Measurements from ENCODE around the gene TTC9C. TPM values are rescaled to one million over a fixed set of nuclear protein-coding genes. Genes with fewer than 3 reads are reported as not detected.
"Not testable (repeated sequence)": the region's sequence is repeated elsewhere in the genome, so short reads cannot be mapped to it uniquely, and the experiment has no call there.

The TTC9C gene
- total and polyA plus RNA-seq, 5 donors: 11.7 to 18.4 (median 15.2) TPM

DNA sequence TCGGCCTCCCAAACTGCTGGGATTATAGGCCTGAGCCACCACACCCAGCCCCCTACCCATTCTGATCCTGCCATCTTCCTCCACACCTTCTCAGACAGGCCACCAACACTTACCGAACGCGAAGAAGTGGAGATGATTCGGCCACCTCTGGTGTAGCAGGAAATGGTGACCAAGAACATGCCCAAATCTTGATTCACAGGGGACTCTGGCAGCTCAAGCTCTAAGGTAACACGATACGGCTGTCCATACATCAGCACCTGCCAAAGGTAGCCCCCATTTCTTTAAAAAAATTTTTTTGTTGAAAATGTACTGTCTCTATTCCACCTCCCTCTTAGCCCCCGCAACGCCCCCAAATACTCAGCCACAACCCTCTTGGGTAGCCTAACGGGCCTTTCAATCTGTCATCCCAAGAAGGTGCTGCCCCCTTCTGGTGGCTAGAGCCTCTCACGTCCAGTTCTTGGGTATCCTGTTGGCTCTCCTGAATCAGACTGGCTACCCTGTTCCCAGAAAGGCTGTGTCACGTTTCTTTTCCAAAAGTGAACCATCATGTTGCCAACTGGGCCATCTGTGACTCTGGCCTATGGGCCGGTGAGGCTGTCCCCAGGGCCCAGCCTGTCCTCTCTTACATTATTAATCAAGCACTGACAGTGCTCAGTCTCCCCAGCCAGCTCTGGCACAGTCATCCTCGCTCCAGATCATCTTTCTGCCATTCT lies 33.7 kb upstream of the TTC9C start:
- WGBS: 43% methylated on average over 14 of the region's 14 CpGs
- Histone ChIP-seq H3K27ac (ENCODE audit: low read length) (no peak overlapping the region), H3K9me3 (ENCODE audit: control insufficient read depth, low read length) (no peaks in the 10 kb centered on the region), H3K4me3 (ENCODE audit: low read length) (no peak overlapping the region), H3K27me3 (ENCODE audit: control insufficient read depth, insufficient read depth) (no peaks in the 10 kb centered on the region), H3K4me1 (ENCODE audit: control insufficient read depth, insufficient read depth, low read length) (peaks cover 2% of the 10 kb centered on the region)
- ATAC-seq (peak; percentile 80 to 88), DNase-seq (peak; percentile 83 to 92 (median 88))
- intact Hi-C loops (cut with DNase I): loop anchor here in 2 of 4 donors (5.0 to 10.0 kb wide), 2 partner anchors 82 to 300 kb away; partner anchors contain the start of genes EML3 (in 1 of the 2) and ROM1 (in 1 of the 2)

DNA sequence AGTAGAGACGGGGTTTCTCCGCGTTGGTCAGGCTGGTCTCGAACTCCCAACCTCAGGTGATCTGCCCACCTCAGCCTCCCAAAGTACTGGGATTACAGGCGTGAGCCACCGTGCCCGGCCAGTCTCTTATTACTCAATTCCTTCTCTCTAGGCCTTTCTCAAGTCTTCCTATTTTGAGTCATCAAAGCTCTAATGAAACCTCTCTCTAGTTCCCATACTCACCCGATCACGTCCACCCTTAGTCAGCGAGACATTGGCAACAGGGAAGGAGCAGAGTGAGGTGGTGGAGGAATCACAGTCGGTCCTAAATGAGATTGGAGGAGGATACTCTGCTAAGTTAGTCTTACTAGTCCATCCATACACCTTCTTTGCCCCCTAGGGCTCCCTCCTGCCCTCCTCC lies 26.0 kb upstream of the TTC9C start:
- Histone ChIP-seq H3K27ac (ENCODE audit: low read length) (no peak overlapping the region), H3K4me1 (ENCODE audit: control insufficient read depth, insufficient read depth, low read length) (peaks cover 6% of the 10 kb centered on the region), H3K4me3 (ENCODE audit: low read length) (no peak overlapping the region), H3K27me3 (ENCODE audit: control insufficient read depth, insufficient read depth) (no peaks in the 10 kb centered on the region), H3K9me3 (ENCODE audit: control insufficient read depth, low read length) (no peaks in the 10 kb centered on the region)
- WGBS: 91% methylated on average over 11 of the region's 11 CpGs
- ATAC-seq (no peak), DNase-seq (no peak)
- intact Hi-C loops (cut with DNase I): no loop called here

DNA sequence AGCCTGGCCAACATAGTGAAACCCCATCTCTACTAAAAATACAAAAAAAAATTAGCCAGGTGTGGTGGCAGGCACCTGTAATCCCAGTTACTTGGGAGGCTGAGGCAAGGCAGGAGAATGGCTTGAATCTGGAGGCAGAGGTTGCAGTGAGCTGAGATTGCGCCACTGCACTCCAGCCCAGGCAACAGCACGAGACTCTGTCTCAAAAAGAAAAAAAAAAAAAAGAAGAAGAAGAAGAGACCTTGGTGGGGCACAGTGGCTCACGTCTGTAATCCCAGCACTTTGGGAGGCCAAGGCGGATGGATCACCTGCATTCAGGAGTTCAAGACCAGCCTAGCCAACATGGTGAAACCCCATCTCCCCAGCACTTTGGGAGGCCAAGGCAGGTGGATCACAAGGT lies 24.4 kb upstream of the TTC9C start:
- H3K4me3 ChIP-seq (ENCODE audit: low read length); DNase-seq; H3K27me3 ChIP-seq (ENCODE audit: control insufficient read depth, insufficient read depth); H3K9me3 ChIP-seq (ENCODE audit: control insufficient read depth, low read length); intact Hi-C loops (cut with DNase I); ATAC-seq; H3K27ac ChIP-seq (ENCODE audit: low read length): not testable (repeated sequence)
- 82% methylated on average over 4 of the region's 4 CpGs for WGBS
- peaks cover 11% of the 10 kb centered on the region for H3K4me1 ChIP-seq (ENCODE audit: control insufficient read depth, insufficient read depth, low read length)

DNA sequence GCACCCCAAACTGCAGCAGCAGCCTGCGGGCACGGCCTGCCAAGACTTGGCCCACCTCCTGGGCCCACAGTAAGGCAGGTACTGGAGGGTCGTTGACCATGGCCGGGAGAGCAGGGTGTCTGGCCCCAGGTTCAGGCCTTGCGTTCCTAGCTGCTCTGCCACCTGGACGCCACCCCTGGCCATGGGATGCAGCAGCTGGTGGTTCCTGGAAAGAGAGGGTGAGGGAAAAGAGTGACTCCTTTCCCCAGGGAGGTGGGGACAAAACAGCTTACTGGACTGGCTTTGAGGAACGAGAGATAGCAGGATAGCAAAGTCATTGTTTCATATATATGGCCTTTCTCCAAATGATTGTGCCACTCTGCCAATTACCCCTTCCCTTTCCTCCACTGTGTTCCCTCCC lies 22.9 kb upstream of the TTC9C start:
- no peaks in the 10 kb centered on the region for H3K27me3 ChIP-seq (ENCODE audit: control insufficient read depth, insufficient read depth)
- H3K9me3 ChIP-seq (ENCODE audit: control insufficient read depth, low read length): no peaks in the 10 kb centered on the region
- peak overlapping the region; percentile 42 for H3K27ac ChIP-seq (ENCODE audit: low read length)
- H3K4me3 ChIP-seq (ENCODE audit: low read length): peak overlapping the region; percentile 89
- ATAC-seq: no peak
- peak in 2 of 3 donors; percentile 51 to 59 for DNase-seq
- WGBS: 50% methylated on average over 7 of the region's 7 CpGs
- peaks cover 15% of the 10 kb centered on the region for H3K4me1 ChIP-seq (ENCODE audit: control insufficient read depth, insufficient read depth, low read length)
- intact Hi-C loops (cut with DNase I): no loop called here

DNA sequence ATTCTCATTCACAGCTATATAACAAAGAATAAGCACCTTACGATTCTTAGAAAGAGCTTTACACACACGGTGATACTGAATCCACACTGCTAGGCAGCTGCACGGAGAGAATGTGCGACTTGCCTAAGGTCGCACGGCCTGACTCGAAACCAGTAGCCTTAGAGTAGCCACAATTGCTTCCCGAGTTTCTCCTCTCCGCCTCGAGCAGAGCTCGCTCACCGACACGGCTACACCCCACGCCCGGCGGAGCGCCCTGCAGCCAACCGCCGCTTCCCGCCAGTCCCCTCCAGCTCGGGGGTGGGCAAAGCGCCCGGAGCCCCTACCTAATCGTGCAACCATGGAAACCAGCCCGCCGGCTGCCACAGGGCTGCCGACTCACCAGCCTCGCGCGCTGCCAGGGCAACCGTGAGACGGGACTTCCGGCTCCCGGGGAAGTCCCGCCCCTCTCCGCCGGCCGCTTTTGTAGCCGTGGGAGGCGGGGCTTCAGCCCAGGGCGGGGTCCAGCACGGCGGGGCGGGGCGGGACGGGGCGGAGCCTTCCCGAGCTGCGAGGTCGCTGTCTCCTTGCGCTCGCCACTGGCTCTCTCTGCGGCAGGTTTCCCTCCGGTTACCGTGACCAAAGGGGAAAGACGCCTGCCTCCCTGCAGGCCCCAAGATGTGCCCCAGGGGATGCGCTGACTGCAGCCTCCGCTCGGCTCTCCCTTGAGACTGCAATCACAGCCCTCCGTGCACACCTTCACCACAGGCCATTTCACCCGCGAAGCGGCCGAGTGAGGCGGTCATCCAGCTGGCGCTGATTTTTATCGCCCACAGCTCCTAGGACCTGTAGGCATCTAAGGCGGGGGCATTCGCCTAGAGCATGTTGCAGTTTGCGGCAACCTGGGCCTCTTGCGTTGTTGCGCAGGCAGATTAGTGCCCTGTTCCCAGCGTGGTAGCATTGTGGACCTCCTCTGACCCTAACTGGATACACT lies 22.1 kb upstream of the TTC9C start:
- ATAC-seq (peak; percentile 89), DNase-seq (peak; percentile 97 to 98 (median 98))
- 4% methylated on average over 73 of the region's 73 CpGs for WGBS
- no peaks in the 10 kb centered on the region for H3K9me3 ChIP-seq (ENCODE audit: control insufficient read depth, low read length)
- H3K4me1 ChIP-seq (ENCODE audit: control insufficient read depth, insufficient read depth, low read length): peaks cover 15% of the 10 kb centered on the region
- intact Hi-C loops (cut with DNase I): no loop called here
- peak overlapping the region; percentile 99 for H3K27ac ChIP-seq (ENCODE audit: low read length)
- H3K27me3 ChIP-seq (ENCODE audit: control insufficient read depth, insufficient read depth): no peaks in the 10 kb centered on the region
- H3K4me3 ChIP-seq (ENCODE audit: low read length): peak overlapping the region; percentile 89

DNA sequence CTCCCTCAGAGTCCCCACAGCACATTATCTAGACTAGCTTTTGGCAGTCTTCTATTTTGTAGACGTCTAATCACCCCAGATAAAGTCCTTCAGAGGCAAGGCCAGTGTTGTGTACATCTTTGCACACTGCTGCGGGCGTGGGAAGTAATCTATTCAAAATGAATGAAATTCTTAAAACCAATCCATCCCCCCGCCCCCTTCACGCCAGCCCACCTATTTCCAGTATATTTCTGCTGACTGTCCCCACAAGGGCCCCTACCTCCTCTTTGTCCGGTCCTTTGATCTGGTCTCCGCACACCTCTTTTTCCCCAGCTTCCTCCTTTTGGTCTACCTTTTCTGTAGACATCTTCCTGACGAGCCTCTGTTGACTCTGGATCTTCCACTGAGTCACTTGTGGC lies 21.4 kb upstream of the TTC9C start:
- DNase-seq: peak in 1 of 3 donors; percentile 47
- intact Hi-C loops (cut with DNase I): no loop called here
- H3K9me3 ChIP-seq (ENCODE audit: control insufficient read depth, low read length): no peaks in the 10 kb centered on the region
- ATAC-seq: no peak
- no peaks in the 10 kb centered on the region for H3K27me3 ChIP-seq (ENCODE audit: control insufficient read depth, insufficient read depth)
- 73% methylated on average over 8 of the region's 8 CpGs for WGBS
- peak overlapping the region; percentile 99 for H3K27ac ChIP-seq (ENCODE audit: low read length)
- peaks cover 15% of the 10 kb centered on the region for H3K4me1 ChIP-seq (ENCODE audit: control insufficient read depth, insufficient read depth, low read length)
- H3K4me3 ChIP-seq (ENCODE audit: low read length): peak overlapping the region; percentile 89

DNA sequence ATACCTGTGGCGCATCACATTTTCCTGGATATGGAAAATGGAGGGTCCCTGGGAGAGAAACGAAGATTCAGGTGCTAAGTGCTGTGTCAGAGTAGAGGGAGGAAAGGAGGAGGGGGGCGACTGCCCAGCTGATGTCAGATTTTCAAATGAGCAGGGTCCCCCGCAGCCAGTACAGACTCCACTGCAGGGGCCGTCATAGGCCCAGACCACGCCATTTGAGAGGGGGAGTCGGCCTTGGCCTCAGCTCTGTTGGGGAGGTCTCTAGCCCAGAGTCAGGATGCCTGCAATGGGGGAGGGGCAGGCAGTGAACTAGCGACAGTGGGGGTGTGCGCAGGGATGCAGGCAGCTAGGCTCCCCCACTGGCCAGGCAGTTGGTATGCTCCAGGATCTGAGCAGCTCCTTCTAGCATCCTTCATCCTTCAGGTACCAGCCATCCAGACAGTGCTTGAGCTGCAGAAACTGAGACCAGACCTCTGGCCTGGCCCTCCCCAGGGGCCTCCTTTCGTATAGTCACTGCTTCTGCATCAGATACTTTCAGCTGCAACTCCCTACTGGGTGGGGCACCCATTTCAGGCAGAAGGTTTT lies 20.9 kb upstream of the TTC9C start, which contains the start of the genes BSCL2 and GNG3:
BSCL2 (minus strand) TSS at position 148 of the 585 bp plus-strand sequence. CDS start 229 bp downstream, outside the sequence.
GNG3 (plus strand) TSS at position 400 of the 585 bp plus-strand sequence. CDS start 620 bp downstream, outside the sequence.
- intact Hi-C loops (cut with DNase I): no loop called here
- ATAC-seq: no peak
- WGBS: 77% methylated on average over 10 of the region's 10 CpGs
- peak in 2 of 3 donors; percentile 63 to 72 for DNase-seq
- Histone ChIP-seq H3K4me3 (ENCODE audit: low read length) (peak within 1 kb of the TSS; percentile 89), H3K9me3 (ENCODE audit: control insufficient read depth, low read length) (no peaks in the 10 kb centered on the region), H3K27ac (ENCODE audit: low read length) (peak within 1 kb of the TSS; percentile 99), H3K4me1 (ENCODE audit: control insufficient read depth, insufficient read depth, low read length) (peaks cover 15% of the 10 kb centered on the region), H3K27me3 (ENCODE audit: control insufficient read depth, insufficient read depth) (no peaks in the 10 kb centered on the region)

DNA sequence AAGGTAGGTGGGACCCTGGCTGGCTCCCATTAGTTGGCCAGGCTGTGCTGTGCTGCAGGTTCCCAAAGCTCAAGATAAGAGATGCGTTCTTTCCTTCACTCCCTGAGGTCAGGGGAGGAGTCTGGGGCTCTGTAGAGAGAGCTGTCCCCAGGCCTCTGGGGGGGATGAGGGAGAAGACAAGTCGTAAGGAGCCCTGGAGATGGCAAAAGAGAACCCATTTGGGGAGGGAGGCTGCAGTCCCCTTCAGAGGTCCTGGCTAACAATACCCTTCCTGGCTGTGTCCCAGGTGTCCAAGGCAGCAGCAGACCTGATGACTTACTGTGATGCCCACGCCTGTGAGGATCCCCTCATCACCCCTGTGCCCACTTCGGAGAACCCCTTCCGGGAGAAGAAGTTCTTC lies 19.9 kb upstream of the TTC9C start:
- H3K4me1 ChIP-seq (ENCODE audit: control insufficient read depth, insufficient read depth, low read length): peaks cover 15% of the 10 kb centered on the region
- 71% methylated on average over 5 of the region's 5 CpGs for WGBS
- peak in 2 of 3 donors; percentile 44 to 47 for DNase-seq

DNA sequence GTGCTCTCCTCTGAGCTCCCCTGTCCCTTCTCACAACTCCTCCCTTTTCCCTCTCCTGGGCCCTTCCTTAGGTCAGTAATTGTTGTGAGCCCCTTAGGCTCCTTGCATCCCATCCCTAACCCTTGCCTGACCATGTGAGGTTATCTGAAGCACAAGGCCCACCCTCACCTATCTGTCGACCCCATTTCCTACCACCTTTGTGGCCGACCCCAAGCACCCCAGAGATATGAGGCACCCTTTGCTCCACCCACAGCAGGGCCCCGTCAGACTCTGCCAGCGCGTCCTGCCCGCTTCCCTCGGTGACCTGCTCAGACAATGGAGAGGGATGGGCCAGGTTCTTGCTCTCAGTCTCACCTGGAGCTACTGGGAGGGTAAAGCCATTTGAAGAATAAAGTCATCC lies 19.5 kb upstream of the TTC9C start:
- 5% methylated on average over 7 of the region's 7 CpGs for WGBS
- intact Hi-C loops (cut with DNase I): no loop called here
- ATAC-seq: peak in 1 of 2 donors; percentile 2

More for the DNA sequence above, 19.9 kb upstream of the TTC9C start:
- no peaks in the 10 kb centered on the region for H3K9me3 ChIP-seq (ENCODE audit: control insufficient read depth, low read length)
- H3K27ac ChIP-seq (ENCODE audit: low read length): no peak overlapping the region
- intact Hi-C loops (cut with DNase I): no loop called here
- ATAC-seq: no peak
- no peaks in the 10 kb centered on the region for H3K27me3 ChIP-seq (ENCODE audit: control insufficient read depth, insufficient read depth)
- H3K4me3 ChIP-seq (ENCODE audit: low read length): peak overlapping the region; percentile 65

DNA sequence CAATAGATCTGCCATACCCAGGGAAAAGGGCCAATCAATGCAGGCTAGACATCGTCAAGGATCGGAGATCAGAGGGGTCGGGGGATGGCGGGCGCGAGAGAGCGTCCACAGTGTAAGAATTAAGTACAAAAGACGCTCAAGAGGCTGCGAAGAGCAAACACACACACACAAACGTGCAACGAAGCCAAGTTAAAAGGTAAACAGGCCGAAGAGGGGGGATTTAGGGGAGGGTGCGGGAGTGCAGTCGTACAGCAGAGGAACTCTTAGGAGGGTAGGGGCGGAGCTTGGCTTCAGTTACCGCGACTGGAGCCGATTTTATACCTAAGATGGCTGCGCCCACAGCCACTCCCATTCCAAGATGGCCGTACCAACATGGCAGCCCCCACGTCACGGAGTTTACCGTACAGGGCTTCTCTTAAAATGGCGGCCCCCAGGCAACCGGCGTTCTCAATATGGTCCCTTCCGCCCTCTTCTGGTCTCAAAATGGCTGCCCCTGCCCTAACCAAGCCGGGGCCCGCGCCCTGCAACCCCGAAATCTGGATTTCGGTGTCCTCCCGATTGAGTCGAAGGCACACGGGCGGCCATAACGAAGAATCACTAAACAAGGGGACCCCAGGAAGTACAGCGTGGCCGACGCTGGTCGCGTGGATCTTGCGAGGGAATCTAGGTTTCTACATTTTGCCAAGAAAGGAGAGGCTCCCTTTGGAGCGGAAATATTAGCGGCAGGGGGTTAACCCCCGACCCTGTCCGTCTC lies 18.9 kb upstream of the TTC9C start:
- Histone ChIP-seq H3K27me3 (ENCODE audit: control insufficient read depth, insufficient read depth) (no peaks in the 10 kb centered on the region), H3K4me3 (ENCODE audit: low read length) (peak overlapping the region; percentile 65), H3K27ac (ENCODE audit: low read length) (peak overlapping the region; percentile 100), H3K4me1 (ENCODE audit: control insufficient read depth, insufficient read depth, low read length) (peaks cover 19% of the 10 kb centered on the region), H3K9me3 (ENCODE audit: control insufficient read depth, low read length) (no peaks in the 10 kb centered on the region)
- WGBS: under 1% methylated on average over 47 of the region's 47 CpGs
- ATAC-seq (peak; percentile 87 to 89), DNase-seq (peak; percentile 98 to 99 (median 99))
- intact Hi-C loops (cut with DNase I): no loop called here

More for the DNA sequence above, 19.5 kb upstream of the TTC9C start:
- H3K4me1 ChIP-seq (ENCODE audit: control insufficient read depth, insufficient read depth, low read length): peaks cover 19% of the 10 kb centered on the region
- H3K9me3 ChIP-seq (ENCODE audit: control insufficient read depth, low read length): no peaks in the 10 kb centered on the region
- H3K4me3 ChIP-seq (ENCODE audit: low read length): peak overlapping the region; percentile 65
- no peaks in the 10 kb centered on the region for H3K27me3 ChIP-seq (ENCODE audit: control insufficient read depth, insufficient read depth)
- peak in 1 of 3 donors; percentile 58 for DNase-seq
- peak overlapping the region; percentile 100 for H3K27ac ChIP-seq (ENCODE audit: low read length)
